Measurements from ENCODE around the gene NFATC4.
"Not testable (repeated sequence)": the region's sequence is repeated elsewhere in the genome, so short reads cannot be mapped to it uniquely, and the experiment has no call there.

NFATC4 gene

DNA sequence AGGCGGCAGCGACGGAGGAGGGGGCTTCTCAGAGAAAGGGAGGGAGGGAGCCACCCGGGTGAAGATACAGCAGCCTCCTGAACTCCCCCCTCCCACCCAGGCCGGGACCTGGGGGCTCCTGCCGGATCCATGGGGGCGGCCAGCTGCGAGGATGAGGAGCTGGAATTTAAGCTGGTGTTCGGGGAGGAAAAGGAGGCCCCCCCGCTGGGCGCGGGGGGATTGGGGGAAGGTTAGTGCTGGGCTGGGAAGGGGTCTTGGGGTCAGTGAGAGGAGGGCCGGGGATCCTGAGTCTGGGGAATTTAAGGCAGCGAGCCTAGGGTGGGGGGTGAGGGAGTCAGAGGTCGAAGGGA lies 203 bp downstream of the NFATC4 start:
- DNase-seq (ENCODE audit: low spot score) = no peak

DNA sequence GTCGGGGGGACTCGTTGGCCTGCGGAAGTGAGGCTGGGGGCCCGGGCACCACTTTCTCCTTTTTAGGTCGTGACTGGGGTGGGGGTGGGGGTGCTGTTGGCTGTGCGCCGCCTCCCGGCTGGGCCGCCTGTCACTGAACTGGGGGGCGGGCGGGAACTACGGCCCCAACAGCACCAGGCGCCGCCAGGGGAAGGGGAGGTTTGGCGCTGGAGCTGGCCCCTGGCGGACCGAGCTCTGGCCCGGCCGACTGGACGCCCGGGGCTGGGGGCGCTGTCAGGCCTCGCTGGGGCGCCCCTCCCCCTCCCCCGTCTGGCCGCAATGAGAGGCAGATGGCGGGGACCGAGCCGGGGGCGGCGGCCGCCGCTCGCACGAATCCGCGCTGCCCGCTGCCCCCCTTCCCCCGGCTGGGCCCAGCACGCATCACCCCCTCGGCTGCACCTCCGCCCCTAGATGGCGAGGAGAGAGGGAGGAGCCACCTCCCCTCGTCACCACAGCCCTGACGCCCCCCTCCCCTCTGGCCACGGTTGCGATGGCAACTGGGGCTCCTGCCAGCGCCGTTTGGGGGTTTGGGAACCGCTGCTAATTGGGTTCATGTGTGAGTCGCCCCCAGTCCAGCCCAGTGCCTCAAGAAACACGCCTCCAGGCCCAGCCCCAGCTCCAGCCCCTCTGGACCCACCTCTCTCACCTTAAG lies 723 bp downstream of the NFATC4 start:
- no peak for DNase-seq (ENCODE audit: low spot score)

DNA sequence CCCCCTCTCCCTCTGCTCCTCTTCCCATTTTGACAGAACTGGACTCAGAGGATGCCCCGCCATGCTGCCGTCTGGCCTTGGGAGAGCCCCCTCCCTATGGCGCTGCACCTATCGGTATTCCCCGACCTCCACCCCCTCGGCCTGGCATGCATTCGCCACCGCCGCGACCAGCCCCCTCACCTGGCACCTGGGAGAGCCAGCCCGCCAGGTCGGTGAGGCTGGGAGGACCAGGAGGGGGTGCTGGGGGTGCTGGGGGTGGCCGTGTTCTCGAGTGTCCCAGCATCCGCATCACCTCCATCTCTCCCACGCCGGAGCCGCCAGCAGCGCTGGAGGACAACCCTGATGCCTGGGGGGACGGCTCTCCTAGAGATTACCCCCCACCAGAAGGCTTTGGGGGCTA lies 1.5 kb downstream of the NFATC4 start:
- no peak for DNase-seq (ENCODE audit: low spot score)

DNA sequence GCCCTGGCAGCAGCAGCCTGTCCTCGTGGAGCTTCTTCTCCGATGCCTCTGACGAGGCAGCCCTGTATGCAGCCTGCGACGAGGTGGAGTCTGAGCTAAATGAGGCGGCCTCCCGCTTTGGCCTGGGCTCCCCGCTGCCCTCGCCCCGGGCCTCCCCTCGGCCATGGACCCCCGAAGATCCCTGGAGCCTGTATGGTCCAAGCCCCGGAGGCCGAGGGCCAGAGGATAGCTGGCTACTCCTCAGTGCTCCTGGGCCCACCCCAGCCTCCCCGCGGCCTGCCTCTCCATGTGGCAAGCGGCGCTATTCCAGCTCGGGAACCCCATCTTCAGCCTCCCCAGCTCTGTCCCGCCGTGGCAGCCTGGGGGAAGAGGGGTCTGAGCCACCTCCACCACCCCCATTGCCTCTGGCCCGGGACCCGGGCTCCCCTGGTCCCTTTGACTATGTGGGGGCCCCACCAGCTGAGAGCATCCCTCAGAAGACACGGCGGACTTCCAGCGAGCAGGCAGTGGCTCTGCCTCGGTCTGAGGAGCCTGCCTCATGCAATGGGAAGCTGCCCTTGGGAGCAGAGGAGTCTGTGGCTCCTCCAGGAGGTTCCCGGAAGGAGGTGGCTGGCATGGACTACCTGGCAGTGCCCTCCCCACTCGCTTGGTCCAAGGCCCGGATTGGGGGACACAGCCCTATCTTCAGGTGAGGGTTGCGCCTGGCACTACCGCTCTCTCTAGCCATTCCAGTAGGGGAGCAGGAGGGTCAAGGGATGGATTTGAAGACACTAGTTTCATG lies 2.1 kb downstream of the NFATC4 start:
- DNase-seq (ENCODE audit: low spot score) = no peak

DNA sequence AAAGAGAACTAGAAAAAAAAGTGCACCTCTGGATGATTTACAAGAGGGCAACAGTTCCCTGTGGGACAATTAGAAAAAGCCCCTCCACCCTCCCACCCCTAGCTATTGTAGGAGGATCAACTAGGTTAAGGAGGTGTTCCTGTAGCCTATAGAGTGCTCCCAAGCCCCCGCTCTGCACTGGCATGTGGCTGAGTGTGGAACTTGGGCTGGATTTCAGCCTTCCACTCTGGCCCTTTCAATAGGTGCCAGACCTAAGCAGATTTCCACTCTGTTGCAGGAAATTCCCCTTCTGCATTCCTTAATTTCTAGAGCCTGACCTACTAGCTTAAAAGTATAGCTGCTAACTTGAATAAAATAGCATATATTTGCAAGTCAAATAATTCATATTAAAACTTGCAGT lies 2.8 kb downstream of the NFATC4 start:
- DNase-seq (ENCODE audit: low spot score) = no peak

DNA sequence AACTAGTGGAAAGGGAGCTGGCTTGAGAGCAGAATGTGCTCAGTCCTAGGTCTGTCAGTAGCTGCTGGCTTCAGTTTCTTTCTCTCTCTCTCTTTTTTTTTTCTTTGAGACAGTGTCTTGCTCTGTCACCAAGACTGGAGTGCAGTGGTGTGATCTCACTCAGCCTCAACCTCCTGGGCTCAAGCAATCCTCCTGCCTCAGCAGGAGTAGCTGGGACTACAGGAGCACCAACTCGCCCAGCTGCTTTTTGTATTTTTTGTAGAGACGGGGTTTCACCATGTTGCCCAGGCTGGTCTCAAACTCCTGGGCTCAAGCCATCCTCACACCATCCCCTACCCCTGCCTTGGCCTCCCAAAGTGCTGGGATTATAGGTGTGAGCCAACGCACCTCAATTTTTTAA lies 3.6 kb downstream of the NFATC4 start:
- not testable (repeated sequence) for DNase-seq (ENCODE audit: low spot score)

DNA sequence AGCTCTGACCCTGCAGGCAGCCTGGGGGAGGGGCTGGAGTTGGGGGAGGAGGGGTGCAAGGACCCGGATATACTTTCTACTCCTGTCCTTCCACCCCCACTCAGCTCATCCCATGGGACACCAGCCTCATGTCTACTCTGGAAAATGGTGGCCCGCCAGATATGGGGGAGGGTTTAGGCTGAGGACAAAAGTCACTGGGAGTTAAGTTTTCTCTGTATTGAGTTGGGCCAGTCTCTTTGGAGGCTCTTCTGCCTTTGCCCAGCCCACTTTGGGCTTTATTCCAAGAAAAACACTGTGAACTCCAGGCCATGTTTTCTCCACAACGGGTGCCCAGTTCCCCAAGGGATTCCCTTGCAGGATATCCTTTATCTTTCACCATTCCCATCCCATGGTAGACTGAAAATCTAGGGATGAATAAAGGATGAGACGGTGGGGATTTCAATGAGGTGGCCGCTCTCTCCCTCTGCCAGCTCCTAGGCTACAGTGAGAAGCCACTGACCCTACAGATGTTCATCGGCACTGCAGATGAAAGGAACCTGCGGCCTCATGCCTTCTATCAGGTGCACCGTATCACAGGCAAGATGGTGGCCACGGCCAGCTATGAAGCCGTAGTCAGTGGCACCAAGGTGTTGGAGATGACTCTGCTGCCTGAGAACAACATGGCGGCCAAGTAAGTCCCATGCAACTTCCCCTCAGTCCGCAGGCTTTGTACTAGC lies 4.9 kb downstream of the NFATC4 start:
- DNase-seq (ENCODE audit: low spot score) = peak; percentile 62

DNA sequence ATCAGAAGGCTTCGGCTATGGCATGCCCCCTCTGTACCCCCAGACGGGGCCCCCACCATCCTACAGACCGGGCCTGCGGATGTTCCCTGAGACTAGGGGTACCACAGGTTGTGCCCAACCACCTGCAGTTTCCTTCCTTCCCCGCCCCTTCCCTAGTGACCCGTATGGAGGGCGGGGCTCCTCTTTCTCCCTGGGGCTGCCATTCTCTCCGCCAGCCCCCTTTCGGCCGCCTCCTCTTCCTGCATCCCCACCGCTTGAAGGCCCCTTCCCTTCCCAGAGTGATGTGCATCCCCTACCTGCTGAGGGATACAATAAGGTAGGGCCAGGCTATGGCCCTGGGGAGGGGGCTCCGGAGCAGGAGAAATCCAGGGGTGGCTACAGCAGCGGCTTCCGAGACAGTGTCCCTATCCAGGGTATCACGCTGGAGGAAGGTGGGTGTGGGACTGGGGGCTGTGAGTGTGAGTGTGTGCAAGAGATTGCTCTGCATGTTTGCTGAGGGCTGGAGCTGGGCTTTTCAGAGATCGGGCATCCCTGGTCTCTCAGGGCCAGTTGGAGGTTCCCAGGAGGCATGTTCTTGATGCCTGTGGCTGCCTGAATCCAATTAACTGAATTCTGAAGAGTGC lies 8.6 kb downstream of the NFATC4 start:
- no peak for DNase-seq (ENCODE audit: low spot score)

DNA sequence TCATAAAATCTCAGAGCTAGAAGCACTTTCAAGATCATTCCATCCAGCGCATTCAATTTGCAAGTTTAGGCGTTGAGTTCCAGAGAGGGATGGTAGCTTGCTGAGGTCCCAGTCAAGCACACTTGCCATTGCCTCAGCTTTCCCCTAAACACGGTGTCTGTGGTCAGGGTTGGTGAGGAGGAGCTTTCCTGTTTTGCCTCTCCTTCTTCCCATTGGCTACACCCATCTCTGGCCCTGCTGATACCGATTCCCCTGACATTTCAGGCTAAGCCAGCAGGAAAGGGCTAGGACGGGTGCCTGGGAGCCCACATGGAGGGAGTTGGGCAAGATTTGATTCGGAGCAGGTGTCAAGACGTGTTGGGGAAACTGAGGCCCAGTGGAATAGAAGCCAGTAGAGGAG lies 9.1 kb downstream of the NFATC4 start:
- no peak for DNase-seq (ENCODE audit: low spot score)

DNA sequence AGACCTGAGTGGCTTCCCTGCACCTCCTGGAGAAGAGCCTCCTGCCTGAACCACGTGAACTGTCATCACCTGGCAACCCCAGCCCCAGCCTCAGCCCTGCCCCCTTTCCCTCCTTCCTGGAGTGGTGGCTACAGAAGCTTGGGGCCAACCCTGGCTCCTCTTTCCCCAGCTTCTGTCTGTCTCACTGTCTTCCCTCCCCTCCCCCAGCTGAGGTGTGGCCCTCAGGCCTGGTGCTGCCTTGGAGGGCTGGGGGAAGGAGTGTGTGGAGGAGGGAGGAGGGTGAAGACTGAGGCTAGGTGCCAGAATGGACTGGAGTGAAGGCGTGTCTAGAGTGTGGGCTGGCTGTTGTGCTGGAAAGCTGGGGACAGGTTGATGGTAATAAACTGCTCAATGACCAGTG lies 9.7 kb downstream of the NFATC4 start:
- DNase-seq (ENCODE audit: low spot score) = no peak

DNA sequence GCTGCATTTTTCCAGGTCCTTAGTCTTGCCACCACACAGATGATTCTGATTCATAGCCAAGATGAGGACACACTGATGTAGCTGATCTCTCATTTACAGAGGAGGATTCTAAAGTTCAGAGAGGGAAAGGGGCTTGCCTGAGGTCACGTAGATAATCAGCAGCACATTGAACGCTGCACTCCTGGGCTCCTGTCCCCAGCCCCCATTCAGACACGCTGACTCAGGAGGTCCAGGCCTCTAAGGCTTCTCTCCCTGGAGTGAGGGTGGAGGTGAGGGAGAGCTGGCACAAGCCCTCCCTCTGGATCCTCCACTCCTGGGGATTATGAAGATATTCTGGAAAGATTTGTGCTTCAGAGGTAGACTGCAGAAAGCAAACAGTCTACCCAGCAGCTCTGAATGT lies 10.3 kb downstream of the NFATC4 start:
- no peak for DNase-seq (ENCODE audit: low spot score)

DNA sequence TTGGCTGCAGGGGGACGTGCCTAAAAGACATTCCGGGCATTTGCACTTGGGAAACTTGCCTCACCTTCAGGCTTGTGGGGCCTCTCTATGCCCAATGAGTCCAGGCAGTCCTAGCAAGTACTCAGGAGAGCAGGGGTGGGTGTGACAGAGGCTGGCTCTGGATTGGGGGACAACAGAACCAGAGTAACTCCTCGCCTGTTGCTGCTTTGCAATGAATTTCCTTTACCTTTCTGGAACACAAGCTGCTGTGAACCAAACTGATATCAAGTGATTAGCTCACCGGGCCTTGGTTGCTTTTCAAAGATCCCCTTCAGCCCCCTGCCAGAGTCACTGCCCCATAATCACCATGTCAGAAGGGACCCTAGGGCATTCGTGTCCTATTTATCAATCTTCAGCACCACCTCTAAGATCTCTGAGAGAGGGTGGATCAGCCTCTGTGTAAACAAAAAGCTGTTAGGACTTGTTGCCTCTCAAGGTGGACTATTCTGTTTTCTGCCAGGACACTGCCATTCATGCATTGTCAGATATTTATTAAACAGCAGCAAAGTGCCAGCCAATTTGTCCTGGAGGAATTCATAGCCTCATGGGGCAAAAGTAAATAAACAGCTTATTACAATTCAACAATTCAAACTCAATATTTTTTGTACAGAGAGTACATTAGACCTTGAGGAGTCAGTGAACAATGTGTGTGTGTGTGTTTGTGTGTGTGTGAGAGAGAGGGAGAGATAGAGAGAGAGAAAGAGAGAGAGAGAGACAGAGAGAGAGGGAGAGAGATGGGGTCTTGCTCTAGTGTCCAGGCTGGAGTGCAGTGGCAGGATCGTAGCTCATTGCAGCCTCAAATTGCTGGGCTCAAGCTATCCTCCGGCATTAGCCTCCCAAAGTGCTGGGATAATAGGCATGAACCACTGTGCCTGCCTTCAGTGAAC lies 11.3 kb downstream of the NFATC4 start:
- DNase-seq (ENCODE audit: low spot score) = no peak

DNA sequence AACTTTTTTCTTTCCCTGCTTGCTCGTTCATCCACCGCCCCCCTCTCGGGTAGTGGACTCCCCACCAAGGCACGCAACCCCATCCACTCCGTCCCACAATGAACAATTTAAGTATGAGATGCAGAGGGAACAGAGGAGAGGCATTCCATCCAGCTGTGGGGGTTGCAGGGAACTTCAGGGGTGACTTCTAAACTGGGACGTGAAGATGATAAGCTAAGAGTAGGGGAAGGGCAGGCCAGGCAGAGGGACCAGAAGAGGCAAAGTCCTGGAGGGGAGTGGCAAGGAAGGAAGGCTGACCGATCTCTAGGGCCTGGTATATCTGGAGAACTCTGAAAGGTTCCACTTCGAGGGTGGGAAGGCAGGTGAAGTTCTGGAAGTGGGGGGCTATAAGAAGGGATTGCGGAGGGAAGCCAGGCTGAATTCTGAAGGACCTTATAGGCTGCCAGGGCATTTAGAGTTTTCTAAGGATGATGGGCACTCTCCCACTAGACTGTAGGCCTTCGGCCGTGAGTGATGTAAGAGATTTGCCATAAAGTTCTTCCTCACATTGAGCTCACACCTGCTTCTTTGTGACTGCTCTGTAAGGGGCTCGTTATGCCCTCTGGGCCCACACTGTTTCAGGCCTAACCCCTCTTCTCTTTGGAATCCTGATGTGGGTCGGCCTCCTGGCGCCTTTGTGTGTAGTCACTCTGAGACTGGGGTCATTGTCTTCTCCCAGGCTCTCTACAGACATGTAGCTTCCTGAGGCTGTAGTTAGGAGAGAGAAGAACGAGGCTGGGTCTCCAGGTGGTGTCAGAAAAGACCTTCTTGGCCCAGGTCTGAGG lies 12.1 kb downstream of the NFATC4 start:
- DNase-seq (ENCODE audit: low spot score) = no peak

DNA sequence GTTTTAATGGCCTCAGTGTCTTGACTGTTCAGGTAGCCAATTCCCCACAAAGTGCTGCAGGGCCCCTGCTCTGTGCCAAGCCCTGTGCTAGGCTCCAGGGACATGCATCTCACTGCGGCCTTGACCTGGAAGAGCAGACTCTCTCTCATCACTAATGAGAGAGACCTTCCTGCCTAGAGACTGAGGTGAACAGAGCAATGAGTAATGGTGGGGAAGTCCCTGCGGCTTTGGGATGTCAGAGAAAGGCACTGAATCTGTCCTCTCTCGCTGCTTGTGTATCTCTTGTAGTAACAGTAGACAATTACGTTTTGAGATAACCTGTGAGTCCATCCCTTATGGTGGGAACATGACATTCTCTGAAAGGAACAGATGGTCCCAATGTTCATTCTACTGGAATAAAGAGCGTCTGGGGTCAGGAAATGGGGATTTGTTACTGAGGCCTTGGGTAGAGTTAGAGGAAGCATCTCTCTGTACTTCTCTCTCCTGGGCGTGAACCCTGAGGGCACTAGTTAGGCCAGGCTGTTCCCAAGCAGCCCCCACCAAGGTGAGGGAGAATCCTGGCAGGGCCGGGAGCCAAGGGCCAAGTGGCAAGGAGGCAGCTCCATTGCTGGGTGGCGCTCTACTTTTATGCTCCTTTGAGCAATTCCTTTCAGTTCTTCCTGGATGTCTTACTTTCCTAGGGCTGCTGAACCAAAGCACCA lies 13.5 kb downstream of the NFATC4 start:
- DNase-seq (ENCODE audit: low spot score) = no peak

DNA sequence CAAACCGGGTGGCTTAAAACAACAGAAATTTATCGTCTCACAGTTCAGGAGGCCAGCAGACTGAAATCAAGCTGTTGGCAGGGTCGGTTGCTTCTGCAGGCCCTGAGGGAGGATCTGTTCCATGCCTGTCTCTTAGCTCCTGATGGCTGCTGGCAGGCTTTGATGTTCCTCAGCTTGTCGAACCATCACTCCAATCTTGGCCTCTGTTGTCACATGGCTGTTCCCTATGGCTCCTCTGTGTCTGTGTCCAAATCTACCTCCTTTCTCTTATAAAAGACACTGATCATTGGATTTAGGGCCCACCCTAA lies 14.0 kb downstream of the NFATC4 start:
- no peak for DNase-seq (ENCODE audit: low spot score)

DNA sequence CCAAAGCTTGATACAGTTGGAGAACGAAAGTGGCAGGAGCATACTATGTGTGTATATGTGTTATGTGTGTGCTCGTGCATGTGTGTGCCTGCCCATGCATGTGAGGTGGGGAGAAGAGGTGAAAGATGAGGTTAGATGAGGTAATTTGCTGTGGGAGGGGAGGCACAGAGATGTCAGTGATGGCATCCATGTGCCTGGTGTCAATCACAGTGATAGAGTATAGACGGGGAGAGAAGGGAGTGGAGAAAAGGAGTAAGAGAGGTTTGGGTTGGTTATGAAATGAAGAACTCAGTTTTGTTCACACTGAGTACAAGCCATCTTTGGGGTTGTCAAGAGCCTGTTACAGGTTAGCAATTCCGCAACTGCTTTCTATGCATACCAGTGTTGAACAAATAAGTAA lies 16.2 kb downstream of the NFATC4 start:
- DNase-seq (ENCODE audit: low spot score) = no peak

DNA sequence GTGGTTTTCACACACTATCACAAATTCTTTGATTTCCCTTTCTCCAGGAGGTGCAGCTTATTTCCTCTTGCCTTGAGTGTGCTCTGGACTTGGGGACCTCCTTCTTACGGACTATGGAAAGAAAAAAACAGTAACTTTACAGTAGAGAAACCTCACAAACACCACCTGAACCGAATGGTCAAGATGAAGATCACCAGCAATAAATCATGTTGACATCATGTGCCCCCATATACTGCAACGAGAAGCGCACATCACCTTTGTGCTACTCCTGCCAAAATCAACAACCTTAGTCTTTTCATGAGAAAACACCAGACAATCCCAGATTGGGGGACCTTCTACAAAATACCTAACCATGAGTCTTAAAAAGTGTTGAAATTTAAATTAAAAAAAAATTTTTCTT lies 17.5 kb downstream of the NFATC4 start:
- no peak for DNase-seq (ENCODE audit: low spot score)

DNA sequence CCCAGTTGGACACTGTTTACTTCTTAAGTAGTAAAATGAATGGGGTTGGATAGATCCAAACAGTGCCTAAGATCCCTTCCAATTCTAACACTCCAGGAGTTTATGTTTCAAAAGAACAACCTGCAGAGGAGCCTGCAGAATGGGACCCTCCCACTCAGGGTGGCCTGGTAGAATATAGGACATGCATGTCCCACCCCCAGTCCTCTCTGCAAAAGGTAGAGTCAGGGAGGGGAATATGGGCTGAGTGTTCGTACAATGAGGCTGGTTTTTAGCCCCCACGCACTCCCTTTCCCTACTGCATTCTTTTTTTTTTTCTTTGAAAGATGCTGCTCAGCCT lies 19.0 kb downstream of the NFATC4 start:
- no peak for DNase-seq (ENCODE audit: low spot score)

DNA sequence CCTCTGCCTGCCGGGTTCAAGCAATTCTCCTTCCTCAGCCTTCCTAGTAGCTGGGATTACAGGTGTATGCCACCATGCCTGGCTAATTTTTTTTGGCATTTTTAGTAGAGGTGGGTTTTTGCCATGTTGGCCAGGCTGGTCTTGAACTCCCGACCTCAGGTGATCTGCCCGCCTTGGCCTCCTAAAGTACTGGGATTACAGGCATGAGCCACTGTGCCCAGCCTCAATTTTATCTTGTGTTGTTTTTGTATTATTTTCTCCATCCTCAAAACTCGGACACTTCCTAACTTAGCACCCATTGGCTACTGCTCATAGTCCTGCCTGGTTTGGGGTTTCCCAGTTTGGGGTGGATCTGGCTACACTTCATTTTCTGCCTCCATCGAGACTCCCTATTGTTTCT lies 19.6 kb downstream of the NFATC4 start:
- DNase-seq (ENCODE audit: low spot score) = not testable (repeated sequence)

DNA sequence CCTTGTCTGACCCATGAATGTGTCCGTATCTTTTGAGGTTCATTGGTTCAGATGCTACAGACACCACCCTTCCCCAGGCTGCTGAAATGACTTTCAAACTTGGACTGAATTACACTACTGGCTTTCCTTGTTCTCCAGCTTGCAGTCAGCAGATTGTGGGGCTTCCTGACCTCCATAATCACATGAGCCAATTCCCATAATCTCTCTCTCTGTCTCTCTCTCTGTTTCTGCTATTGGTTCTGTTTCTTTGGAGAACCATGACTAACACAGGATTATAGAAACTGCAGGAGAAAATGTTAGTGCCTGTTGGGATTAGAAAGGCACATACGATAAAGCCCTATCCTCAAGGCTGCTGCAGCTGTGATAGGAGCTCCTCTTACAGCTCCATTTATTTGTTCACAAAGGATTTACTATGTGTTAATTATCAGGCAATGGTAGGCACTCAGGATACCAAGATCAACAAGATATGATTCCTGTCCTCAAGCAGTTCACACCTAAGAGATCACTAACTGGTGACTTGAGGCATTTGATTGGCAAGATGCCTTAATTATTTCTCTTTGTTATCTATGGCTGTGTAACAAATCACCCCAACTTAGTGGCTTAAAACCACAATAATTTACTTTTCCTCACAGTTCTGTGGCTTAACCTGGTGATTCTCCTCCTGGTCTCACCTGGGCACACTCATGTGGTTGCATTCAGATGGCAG lies 20.6 kb downstream of the NFATC4 start:
- DNase-seq (ENCODE audit: low spot score) = no peak
